Heart right ventricle (tissue), 16 donors: Measurements from ENCODE around the gene TRIM32. TPM values are rescaled to one million over a fixed set of nuclear protein-coding genes. Genes with fewer than 3 reads are reported as not detected.

ENCODE experiments used
- ATAC-seq, 8 donors: fragments of 200-7000 bp; cut with Tn5 transposase; one replicate each; pipeline ENCODE4 v1.9.1; 2020; ENCODE audit warnings: mild to moderate bottlenecking in 8 of 8, moderate library complexity in 8 of 8, moderate number of reproducible peaks in 1 of 8
- DNase-seq, 2 donors: peaks; one replicate each; pipeline ENCODE4 v3.0.0-alpha.2; 2020
- H3K27ac ChIP-seq, 10 donors: fragments of 200-600 bp; sonication (generic) in 2 of 10; one replicate each; pipeline versions ENCODE4 v1.5.0 to v1.8.0; 2020 to 2022; ENCODE audit warnings: mild to moderate bottlenecking in 3 of 10
- H3K27me3 ChIP-seq, 7 donors: fragments of 200-600 bp; one replicate each; pipeline ENCODE4 v1.8.0; 2021 to 2022; ENCODE audit warnings: mild to moderate bottlenecking in 2 of 7
- H3K36me3 ChIP-seq, 9 donors: fragments of 200-600 bp; sonication (generic) in 1 of 9; one replicate each; pipeline versions ENCODE4 v1.5.0 to v1.8.0; 2020 to 2022; ENCODE audit warnings: mild to moderate bottlenecking in 2 of 9
- H3K4me1 ChIP-seq, 9 donors: fragments of 200-600 bp; sonication (generic) in 1 of 9; one replicate each; pipeline versions ENCODE4 v1.5.0 to v1.8.0; 2020 to 2022; ENCODE audit warnings: mild to moderate bottlenecking in 4 of 9
- H3K4me3 ChIP-seq, 10 donors: fragments of 200-600 bp; sonication (generic) in 2 of 10; one replicate each; pipeline versions ENCODE4 v1.5.0 to v1.8.0; 2020 to 2022; ENCODE audit warnings: mild to moderate bottlenecking in 7 of 10, moderate library complexity in 2 of 10
- H3K9me3 ChIP-seq, 11 donors: fragments of 200-600 bp in 10 of 11; sonication (generic) in 2 of 11; one replicate each; pipeline versions ENCODE4 v1.5.0 to v1.8.0; 2013 to 2022; ENCODE audit warnings: mild to moderate bottlenecking in 2 of 11, control low read depth in 1 of 11, moderate library complexity in 1 of 11
- CTCF ChIP-seq, 9 donors: fragments of 200-600 bp; sonication (generic) in 2 of 9; IDR thresholded peaks; one replicate each; pipeline versions ENCODE4 v1.5.0 to v1.8.0; 2021 to 2022; ENCODE audit warnings: antibody characterized with exemption in 9 of 9, mild to moderate bottlenecking in 5 of 9, moderate library complexity in 1 of 9
- WGBS, 2 donors: extraction: QIAGEN DNeasy Blood & Tissue Kit; methylation state at CpG; one replicate each; pipeline ENCODE4 v1.1.7; 2013; ENCODE audit warnings: inconsistent platforms in 1 of 2; 5-methylcytosine and 5-hydroxymethylcytosine counted together
- intact Hi-C, 10 donors: fragments of 100-400 bp; cut with DNase I; formaldehyde crosslinking; loops; one replicate each; pipeline versions ENCODE4 v1.11.1 to v1.14.2; 2022
- polyA plus RNA-seq, 2 donors: library from polyadenylated mRNA; stranded (reverse); fragments of 200-250 nt; gene quantifications; one replicate each; pipeline ENCODE4 v1.2.3, GENCODE V29; 2013
- total RNA-seq, 10 donors: library from RNA; stranded (reverse); fragmentation: NEBNext Ultra II Directional in 3 of 10; extraction: Animal tissue kit (Norgen Biotek cat#: 25700) in 3 of 10; gene quantifications; one replicate each; pipeline versions ENCODE4 v1.2.1 to v1.2.4, GENCODE V29; 2021 to 2023
- donor health status: Arrhythmogenic right ventricular cardiomyopathy.
- donor health status: ischemic (EF 13 %, LVEDD 7.1; RV severe dilation, severe dysfunction).
- donor health status: healthy with polysubstance abuse.
- donor health status: DM: no; HTN: yes; CAD: no.
- donor health status: DM: no; HTN: no; CAD: no.
- donor health status: ischemic (EF 25% LVEDD 6.9; RV normal size, moderate dysfunction).
- donor health status: ischemic (EF 25% LVEDD 5.7; RV mildly dilated, moderate dysfunction).
- donor health status: healthy.
- donor health status: DM: yes; HTN: yes; CAD: no.
- donor health status: Ischemic cardiomyopathy.
- donor health status: ischemic (EF 35%, LVEDD 5.7; RV mildly dilated, moderate dysfunction).
- donor health status: nonischemic (EF 11% LVEDD 7.7; RV severe dilation, severe dysfunction).
- donor health status: DM: yes; HTN: yes; CAD: no.
- donor health status: PGD.
- donor health status: ischemic (EF 29% LVEDD 5.4; RV normal size, mild dysfunction).
- donor health status: nonischemic (EF 23%, LVEDD 6.1; RV moderate dilation, normal function).

The TRIM32 gene
- total and polyA plus RNA-seq, 12 donors = 2.6 to 21.2 (median 13.4) TPM

GRCh38 chr9:116706310-116707290, 19.5 kb downstream of the TRIM32 start:
- Histone ChIP-seq H3K27me3 (no peaks in the 10 kb centered on the region), H3K9me3 (no peaks in the 10 kb centered on the region), H3K4me3 (no peak overlapping the region), H3K4me1 (peaks cover 0 to 11% (median 0%) of the 10 kb centered on the region in 9 donors), H3K27ac (no peak overlapping the region), H3K36me3 (peaks cover 0 to 5% (median 0%) of the 10 kb centered on the region in 9 donors)
- intact Hi-C loops = no loop called here
- TF ChIP-seq CTCF (IDR thresholded peaks at IDR 0.05) = no peak
- DNase-seq (no peak), ATAC-seq (no peak)
- 83 to 87% methylated on average over 8 of the region's 8 CpGs for WGBS, 2 donors

GRCh38 chr9:116712781-116713180, 25.7 kb downstream of the TRIM32 start:
- H3K4me1 ChIP-seq = peaks cover 0 to 13% (median 0%) of the 10 kb centered on the region in 9 donors
- no peak for ATAC-seq
- TF ChIP-seq CTCF (IDR thresholded peaks at IDR 0.05) = no peak
- no peak overlapping the region for H3K4me3 ChIP-seq
- H3K27me3 ChIP-seq = no peaks in the 10 kb centered on the region
- H3K36me3 ChIP-seq = no peaks in the 10 kb centered on the region
- intact Hi-C loops = no loop called here
- 62 to 84% methylated on average over 3 of the region's 3 CpGs for WGBS, 2 donors
- DNase-seq = no peak
- H3K9me3 ChIP-seq = no peaks in the 10 kb centered on the region
- H3K27ac ChIP-seq = no peak overlapping the region

GRCh38 chr9:116713271-116713670, 26.2 kb downstream of the TRIM32 start:
- no peaks in the 10 kb centered on the region for H3K27me3 ChIP-seq
- no peak overlapping the region for H3K4me3 ChIP-seq
- no peak overlapping the region for H3K27ac ChIP-seq
- no peak for TF ChIP-seq CTCF (IDR thresholded peaks at IDR 0.05)
- 75 to 77% methylated on average over 4 of the region's 4 CpGs for WGBS, 2 donors
- H3K9me3 ChIP-seq = no peaks in the 10 kb centered on the region
- DNase-seq (no peak), ATAC-seq (no peak)
- peaks cover 0 to 15% (median 0%) of the 10 kb centered on the region in 9 donors for H3K4me1 ChIP-seq
- no peaks in the 10 kb centered on the region for H3K36me3 ChIP-seq
- intact Hi-C loops = no loop called here

GRCh38 chr9:116715751-116716150, 28.6 kb downstream of the TRIM32 start:
- Histone ChIP-seq H3K27ac (no peak overlapping the region), H3K36me3 (no peaks in the 10 kb centered on the region), H3K4me1 (peaks cover 0 to 15% (median 0%) of the 10 kb centered on the region in 9 donors), H3K27me3 (no peaks in the 10 kb centered on the region), H3K4me3 (no peak overlapping the region), H3K9me3 (no peaks in the 10 kb centered on the region)
- no peak for ATAC-seq
- intact Hi-C loops = no loop called here
- TF ChIP-seq CTCF (IDR thresholded peaks at IDR 0.05) = no peak
- WGBS, 2 donors = 94 to 97% methylated on average over 1 of the region's 1 CpG
- DNase-seq = no peak
